Stimulated activated naive CD4-positive, alpha-beta T cell treated with Interleukin-2 at 50 U/mL for 16 hours (primary cell): ENCODE data around the gene DNAJB11.
"Not testable (repeated sequence)": the region's sequence is repeated elsewhere in the genome, so short reads cannot be mapped to it uniquely, and the experiment has no call there.

ENCODE experiments used
- DNase-seq: peaks from one replicate; lab custom pipeline; 2025; lab: John Stamatoyannopoulos, UW

DNAJB11 gene

GRCh38 chr3:186618318-186618938 lies 47.9 kb downstream of the DNAJB11 start:
- DNase-seq = no peak

GRCh38 chr3:186619787-186620212 lies 49.3 kb downstream of the DNAJB11 start:
- no peak for DNase-seq

- DNase-seq = no peak
Observed at GRCh38 chr3:186620213-186621092, 49.9 kb downstream of the DNAJB11 start.

GRCh38 chr3:186621894-186622650 lies 51.6 kb downstream of the DNAJB11 start:
- no peak for DNase-seq

- no peak for DNase-seq
Observed at GRCh38 chr3:186622651-186623310, 52.3 kb downstream of the DNAJB11 start.

- no peak for DNase-seq
Observed at GRCh38 chr3:186624598-186624997, 54.1 kb downstream of the DNAJB11 start.

- DNase-seq = no peak
Observed at GRCh38 chr3:186625600-186626042, 55.1 kb downstream of the DNAJB11 start.

- no peak for DNase-seq
Observed at GRCh38 chr3:186626254-186626847, 55.8 kb downstream of the DNAJB11 start.

GRCh38 chr3:186627852-186628414 lies 57.4 kb downstream of the DNAJB11 start:
- DNase-seq = no peak

GRCh38 chr3:186628756-186629155 lies 58.2 kb downstream of the DNAJB11 start:
- no peak for DNase-seq

- no peak for DNase-seq
Observed at GRCh38 chr3:186630950-186631641, 60.6 kb downstream of the DNAJB11 start.

- no peak for DNase-seq
Observed at GRCh38 chr3:186633481-186633880, 63.0 kb downstream of the DNAJB11 start.

- not testable (repeated sequence) for DNase-seq
Observed at GRCh38 chr3:186634207-186634606, 63.7 kb downstream of the DNAJB11 start.
